ENCODE results near the gene GRB2.
A peak's percentile ranks its signal among the peaks of the same experiment; 100 is the strongest.
"Not testable (repeated sequence)": the region's sequence is repeated elsewhere in the genome, so short reads cannot be mapped to it uniquely, and the experiment has no call there.

The GRB2 gene

DNA sequence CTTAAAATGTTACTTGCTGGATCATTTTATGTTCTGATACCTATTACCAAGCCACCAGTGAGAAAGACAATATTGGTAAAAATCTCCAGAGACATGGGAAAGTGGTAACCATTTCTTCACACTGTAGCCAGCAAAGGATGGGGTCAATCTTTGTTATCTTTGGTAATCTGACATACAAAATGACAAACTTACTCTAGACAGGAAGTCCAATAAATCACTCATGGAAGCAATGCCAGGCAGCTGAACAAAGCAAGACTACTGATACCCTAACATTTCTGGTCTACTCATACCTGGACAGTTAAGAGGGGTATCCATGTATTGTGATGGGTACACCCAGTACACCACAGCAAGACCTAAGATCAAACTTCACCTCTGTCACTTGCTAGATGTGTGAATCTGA is 19.0 kb downstream of the GRB2 start:
- no peak for DNase-seq

DNA sequence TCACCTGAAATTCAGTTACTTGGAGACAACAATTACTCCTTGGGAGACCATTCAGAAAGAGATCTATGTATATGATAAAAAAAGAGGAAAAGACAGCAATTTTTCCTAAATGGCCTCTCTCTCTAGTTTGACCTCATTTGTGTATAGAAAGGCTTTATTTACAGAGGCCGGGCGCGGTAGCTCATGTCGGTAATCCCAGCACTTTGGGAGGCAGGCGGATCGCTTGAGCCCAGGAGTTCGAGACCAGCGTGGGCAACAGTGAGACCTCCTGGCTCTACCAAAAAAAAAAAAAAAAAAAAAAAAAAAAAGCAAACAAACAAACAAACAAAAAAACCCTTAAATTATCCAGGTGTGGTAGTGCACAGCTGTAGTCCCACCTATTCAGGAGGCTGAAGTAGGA is 20.7 kb downstream of the GRB2 start:
- no peak for DNase-seq

DNA sequence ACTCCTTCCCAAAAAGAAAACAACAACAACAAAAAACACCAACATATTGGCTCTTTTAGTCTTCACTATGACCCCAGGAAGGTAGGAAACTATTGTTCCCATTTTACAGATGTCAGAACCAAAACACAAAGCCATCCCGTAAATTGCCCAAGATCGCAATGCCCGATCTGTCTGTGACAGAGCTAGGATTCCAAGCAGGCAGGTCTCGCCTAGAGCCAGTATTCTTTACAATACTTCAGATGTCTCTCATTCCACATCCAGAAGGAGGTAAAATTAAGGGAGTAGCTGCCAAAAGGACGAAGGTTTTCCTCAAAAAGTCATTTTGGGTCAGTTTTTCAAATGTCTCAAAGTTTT is 21.7 kb downstream of the GRB2 start:
- no peak for DNase-seq

DNA sequence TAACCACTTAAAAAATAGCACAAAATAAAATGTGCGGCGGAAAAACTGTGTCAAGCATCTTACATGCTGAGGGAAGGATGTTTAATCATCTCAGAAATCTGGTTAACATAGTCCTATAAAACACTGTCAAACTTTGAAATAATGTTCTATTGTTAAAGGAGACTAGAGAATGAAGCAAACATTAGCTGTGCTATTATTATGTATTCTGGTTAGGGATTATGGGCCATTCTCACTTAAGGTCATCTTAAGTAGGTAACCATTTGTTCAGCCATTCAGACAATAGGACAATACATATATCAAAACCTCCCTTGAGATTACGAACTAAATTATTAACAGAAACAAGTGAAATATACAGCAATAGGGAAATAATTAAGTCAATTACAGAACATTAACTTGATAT is 24.7 kb downstream of the GRB2 start:
- no peak for DNase-seq

DNA sequence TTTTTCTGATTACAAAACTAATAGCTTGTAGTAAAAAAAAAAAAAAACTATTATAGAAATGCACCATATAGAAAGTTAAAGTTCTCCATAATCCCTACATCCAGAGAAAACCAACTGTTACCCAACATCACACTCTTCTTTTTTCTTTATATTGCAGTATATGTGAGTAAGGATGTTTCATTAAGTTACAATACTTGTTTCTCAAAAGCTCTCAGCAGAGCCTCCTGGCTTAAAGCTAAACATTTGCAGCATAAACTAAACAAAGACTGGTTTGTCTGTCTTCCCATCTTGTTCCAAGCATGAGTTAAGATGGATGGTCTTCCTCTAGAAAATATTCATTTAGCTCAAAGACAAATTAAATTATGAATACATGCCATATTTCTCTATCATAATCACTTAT is 25.2 kb downstream of the GRB2 start:
- no peak for DNase-seq

DNA sequence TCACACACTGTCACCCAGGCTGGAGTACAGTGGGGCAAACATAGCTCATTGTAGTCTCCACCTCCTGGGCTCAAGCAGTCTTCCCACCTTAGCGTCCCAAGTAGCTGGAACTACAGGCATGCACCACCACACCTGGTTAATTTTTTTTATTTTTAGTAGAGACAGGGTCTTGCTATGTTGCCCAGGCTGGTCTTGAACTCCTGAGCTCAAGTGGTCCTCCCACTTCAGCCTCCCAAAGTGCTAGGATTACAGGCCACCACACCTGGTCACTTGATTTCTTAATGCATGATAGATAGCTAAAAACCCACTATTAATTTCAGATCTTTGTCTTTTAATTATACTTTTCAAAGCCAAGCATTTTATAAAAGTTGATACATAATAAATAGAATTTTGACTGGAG is 26.1 kb downstream of the GRB2 start:
- not testable (repeated sequence) for DNase-seq

DNA sequence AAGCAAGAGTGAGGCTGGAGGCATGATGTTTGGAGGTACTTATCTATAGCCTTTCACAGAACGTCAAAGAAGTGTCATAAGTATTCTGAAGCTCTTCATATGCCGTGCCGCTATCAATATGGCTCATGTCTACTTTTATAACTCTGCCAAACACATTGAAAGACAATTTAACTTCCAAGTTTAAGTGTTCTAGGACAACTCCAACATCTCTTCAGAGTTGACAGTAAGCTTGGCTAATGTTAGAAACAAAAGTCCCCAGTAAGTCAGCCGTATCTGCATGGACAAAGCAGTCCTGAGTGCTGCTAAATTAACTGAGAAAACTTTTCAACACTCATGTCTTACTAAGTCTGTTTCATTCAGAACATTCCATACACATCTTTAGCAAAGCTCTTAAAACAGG is 32.2 kb downstream of the GRB2 start:
- DNase-seq, result no peak

DNA sequence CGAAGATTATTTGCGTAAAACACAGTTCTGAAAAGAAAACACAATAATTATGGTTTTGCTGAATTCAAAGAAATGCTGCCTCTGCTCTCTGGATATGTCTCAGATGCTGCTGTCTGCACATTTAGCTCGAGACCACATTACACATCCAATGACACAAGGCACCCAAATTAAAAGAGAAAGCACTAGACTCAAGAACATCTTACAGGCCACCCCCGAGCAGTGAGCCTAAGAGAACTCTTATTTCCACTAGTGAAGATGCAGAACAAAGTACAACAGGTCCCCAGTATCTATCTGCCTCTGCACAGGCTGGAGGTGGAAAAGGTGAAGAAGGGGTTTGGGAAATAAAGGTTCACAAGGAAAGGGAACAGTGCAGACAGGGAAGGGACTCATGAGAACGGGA is 33.5 kb downstream of the GRB2 start:
- DNase-seq, result peak in 1 of 4 experiments; percentile 15

DNA sequence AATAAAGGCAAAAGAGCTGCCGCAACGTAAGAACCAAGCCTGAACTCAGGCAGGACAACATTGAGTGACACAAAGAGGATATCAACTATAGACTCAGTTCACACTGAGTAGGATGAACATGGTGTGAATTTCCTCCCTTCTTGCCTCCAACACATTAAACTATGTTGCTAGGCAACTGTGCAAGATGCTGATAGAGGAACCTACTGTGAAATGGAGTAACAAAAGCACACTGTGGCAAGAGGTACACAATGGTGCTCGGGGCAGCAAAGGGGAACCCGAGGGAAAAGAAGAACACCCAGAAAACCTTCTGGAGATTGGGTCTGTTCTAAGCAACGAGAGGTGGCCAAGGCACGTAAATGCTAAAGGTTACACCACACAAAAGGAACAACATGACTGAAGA is 34.1 kb downstream of the GRB2 start:
- peak; percentile 62 to 92 (median 82) for DNase-seq

DNA sequence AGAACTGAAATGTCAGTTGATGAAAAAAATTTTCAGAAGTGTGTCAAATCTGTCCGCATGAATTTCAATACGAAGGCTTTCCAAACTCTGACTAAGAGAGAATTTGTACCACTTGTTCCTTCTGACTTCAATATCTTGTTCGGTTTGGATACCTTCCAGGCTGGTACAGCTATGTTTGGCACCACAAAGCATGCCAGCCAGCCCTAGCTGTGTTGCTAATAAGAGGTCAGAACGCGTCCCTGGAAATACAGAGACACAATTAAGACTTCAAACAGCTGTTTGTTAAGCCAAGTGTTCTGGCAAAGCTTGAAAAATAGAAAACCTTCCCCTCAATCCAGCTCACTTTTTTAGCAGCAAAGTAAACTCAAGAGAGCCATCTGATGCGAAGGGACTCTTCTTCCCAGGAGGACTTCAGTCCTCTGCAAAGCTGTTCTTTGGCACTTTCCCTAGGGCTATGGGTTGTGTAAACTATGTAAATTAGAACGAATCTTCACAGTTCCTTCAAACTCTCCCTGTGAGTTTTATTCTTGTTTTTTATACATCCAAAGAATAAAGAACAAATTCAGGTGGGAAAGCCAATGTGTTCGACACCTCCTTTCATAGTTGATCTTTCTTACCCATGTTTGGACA is 35.1 kb downstream of the GRB2 start:
- DNase-seq, result no peak

DNA sequence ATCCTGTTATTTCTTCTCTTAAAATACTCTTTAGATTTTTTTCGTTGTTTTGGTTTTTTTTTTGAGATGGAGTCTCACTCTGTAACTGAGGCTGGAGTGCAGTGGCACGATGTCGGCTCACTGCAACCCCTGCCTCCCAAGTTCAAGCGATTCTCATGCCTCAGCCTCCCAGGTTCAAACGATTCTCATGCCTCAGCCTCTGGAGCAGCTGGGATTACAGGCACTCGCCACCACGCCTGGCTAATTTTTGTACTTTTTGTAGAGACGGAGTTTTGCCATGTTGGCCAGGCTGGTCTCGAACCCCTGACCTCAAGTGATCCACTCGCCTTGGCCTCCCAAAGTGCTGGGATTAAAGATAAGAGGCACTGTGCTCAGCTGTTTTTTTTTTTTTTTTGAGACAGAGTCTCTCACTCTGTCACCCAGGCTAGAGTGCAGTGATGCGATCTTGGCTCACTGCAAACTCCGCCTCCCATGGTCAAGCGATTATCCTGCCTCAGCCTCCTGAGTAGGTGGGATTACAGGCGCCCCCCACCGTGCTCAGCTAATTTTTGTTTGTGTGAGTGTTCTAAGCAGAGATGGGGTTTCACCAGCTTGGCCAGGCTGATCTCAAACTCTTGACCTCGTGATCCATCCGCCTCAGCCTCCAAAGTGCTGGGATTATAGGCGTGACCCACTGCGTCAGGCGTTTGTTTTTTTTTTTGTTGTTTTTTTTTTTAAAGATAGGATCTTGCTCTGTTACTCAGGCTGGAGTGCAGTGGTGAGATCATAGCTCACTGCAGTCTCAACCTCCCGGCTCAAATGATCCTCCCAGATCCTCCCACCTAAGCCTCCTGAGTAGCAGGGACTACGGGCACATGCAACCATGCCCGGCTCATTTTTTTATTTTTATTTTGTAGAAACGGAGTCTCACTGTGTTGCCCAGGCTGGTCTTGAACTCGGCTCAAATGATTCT is 37.4 kb downstream of the GRB2 start:
- peak in 2 of 4 experiments; percentile 26 to 31 for DNase-seq

DNA sequence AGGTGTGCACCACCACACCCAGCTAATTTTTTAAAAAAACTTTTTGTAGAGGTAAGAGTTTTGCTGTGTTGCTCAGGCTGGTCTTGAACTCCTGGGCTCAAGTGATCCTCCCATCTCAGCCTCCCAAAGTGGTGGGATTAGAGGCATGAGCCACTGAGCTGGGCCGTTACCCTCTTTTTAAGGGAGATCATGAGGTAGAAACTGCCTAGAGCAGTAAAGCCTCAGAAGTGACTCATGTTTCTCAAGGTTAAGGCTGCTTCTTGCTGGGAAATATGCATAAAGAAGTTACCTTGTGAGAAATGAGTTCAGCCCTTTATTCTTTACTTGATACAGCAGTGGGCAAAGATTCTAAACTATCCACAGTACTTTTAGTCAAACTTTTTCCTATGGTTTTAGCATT is 38.2 kb downstream of the GRB2 start:
- peak in 1 of 4 experiments; percentile 31 for DNase-seq

DNA sequence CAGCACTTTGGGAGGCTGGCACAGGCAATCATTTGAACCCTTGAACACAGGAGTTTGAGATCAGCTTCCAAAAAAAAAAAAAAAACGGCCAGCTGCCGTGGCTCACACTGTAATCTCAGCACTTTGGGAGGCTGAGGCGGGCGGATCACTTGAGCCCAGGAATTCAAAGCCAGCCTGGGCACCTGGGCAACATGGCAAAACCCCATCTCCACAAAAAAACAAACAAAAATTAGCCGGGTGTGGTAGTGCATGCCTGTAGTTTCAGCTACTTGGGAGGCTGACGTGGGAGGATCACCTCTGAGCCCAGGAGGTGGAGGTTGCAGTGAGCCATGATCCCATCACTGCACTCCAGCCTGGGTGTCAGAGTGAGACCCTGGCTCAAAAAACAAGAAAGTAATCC is 39.0 kb downstream of the GRB2 start:
- DNase-seq, result no peak

DNA sequence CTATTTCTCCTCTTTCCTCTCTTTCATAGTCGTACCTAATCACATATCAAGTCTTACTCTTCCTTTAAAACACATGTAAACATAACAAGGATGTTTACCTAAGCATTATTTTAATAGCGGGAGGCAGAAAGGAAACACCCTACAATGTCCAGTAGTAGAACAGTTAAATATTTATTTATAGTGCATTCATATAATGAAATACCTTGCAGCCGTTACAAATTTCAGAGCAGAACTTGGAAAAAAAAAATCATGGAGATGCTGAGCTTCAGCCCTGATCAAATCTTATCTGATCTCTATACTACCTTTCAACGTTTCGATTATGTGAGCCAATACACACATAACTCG is 39.6 kb downstream of the GRB2 start:
- DNase-seq, result no peak

DNA sequence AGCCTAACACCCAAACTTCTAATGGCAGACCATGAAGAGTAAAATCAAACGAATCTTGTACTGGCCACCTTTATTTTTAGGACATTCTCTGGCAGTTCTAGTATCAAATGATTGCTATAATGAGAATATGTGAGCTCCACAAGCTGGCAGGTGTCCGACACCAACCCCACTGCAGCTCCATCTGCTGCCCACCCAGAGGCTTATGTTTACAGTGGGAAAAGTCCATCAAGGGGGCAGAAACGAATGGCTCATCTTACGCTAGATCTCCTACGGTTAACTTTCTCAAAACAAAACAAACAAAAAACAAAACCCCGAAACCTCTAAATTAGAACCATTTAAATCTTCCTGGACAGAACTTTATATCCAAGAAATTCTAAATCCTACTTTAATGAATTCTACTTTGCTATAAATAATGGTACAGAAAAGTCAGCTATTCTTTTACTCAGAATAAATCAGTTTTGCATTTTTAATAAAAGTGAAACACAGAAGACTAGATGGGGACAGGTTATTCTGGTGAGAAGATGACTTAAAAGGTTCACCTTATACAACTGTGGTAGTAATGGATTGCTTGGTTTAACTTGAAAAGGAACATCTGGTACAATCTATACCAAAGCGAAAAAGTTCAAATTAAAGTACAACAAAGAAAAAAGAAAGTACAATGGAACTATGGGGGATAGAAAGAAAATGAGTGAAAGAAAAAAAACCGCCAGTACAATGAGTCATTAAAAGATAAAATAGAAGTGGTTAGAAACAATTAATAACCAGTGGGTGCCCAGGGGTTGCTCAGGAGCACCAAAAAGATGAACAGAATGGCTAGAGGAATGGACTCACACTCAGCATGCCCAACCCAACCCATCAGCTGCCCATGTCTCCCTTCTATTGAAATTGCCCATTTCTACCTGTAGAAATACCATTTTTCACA is 40.2 kb downstream of the GRB2 start:
- no peak for DNase-seq

DNA sequence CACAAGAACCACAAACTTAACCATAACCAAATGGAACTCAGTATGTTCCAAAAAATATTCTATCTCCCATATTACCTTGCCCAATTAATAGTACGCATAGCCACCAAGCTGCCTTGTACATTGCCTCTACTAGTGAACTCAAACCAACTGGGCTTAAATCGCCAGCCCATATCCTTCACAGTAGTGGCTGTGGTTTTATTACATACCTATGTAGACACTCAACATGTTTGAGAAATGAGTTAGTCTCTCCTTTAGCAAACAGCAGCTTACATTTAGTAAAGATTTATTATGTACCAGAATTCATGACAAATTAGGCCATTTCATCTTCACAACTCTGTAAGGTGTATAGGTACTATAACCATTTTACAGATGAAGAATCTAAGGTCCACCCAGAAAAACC is 41.4 kb downstream of the GRB2 start:
- DNase-seq, result no peak

DNA sequence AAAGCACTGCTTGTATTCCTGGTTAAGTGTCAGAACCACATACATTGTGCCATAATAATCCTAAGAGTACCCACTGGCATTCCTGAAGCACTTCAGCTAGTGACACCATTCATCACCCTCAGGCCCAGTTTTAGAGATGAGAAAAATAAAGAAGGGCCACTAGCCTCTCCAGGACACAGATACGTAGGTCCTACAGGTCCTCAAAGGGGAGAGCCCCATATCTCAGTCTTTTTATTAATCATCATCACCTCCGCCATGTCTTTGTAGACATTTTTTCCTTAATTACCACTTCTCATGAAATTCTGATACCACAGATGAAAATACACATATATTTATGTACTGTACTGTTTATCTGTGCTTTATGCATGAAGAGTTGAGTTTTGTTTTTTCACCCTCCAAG is 43.5 kb downstream of the GRB2 start:
- DNase-seq, result no peak

DNA sequence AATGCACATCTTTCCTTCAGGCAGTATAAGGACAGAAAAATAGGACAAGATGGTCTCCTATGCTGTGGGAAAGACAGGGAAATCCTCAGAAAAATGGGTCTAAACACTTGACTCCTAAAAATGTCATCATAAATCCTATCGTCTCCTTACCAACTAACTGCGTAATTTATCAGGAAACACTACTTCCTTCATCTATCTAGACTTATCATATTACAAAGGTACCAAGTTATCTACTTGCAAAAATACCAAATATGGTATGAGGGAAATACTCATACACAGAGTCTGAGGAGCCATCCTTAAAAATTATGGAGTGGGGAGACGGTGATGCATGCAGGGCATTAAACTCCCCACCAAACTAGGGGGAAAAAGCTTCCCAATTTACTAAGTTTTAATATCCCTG is 44.1 kb downstream of the GRB2 start:
- DNase-seq, result no peak

DNA sequence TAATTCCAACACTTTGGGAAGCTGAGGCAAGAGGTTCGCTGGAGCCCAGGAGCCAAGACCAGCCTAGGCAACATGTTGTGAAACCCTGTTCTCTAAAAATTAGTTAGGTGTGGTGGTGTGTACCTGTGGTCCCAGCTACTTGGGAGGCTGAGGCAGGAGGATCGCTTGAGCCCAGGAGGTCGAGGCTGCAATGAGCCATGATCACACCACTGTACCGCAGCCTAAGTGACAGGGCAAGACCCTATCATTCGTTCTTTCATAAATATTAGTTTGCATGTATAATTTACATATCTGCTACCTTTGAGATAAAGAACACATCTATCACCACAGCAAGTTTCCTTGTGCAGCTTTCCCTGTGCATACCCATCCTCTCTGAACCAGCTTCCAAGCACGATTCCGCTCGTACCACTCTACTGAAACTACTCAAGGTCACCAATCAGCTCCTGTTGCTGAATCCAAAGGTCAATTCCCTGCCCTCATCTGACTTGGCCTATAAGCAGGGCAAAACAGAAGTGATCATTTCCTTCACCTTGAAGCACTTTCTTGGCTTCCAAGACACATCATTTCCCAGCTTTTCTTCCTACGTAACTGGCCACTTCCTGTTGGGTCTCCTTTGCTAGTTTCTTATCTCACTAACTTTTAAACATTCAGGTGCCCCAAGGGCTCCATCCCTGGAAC is 49.1 kb downstream of the GRB2 start:
- DNase-seq, result peak; percentile 16 to 50 (median 36)

DNA sequence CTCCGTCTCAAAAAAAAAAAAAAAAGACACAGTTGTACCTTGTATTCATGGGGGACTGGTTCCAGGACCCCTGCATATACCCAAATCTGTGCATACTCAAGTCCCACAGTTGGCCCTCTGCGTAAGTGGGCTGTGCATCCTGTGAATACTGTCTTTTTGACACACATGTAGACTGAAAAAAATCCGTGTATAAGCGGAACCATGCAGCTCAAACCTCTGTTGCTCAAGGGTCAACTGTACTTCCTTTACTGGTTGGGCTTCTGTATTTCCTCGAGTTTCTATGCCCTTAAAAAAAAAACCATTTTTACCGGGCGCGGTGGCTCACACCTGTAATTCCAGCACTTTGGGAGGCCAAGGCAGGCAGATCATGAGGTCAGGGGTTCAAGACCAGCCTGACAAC is 52.3 kb downstream of the GRB2 start:
- no peak for DNase-seq

DNA sequence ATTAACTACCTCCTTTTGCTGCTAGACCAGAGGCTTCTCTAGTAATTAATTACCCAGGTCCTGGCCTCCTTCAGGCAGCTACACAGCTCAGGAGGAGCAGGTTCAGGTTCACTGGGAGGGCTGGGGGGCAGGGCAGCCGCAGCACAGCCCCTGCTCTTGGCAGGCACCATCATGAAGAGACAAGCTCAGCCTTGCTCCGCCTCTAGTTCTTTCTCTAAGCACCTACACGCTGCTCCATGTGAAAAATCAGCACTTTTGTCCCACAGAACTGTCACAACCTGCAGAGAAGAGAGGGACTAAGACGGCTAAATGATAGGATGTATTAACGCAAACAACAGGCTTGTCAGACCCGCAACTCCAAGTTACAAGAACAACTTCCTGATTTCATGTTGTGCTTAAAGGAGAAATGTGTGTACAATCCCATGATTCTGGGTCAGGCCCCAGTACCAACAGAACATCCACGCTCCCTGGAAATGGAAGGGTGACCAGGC is 53.4 kb downstream of the GRB2 start:
- DNase-seq, result peak; percentile 55 to 79 (median 64)

DNA sequence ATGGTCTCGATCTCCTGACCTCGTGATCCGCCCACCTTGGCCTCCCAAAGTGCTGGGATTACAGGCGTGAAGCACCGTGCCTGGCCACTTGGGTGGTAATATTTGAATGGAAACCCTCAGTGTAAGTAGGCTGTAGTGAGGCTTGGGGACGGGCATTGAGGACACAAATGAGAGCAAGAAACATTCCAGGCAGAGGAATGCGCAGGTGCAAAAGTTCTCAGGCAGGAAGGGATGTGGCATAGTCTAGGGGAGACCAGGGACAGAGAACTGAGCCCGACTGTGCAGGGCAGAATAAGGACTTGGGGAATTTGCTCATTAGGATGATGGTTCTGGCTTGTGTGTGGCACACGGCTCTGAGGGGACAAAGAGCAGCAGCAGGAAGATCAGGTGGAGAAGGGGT is 54.8 kb downstream of the GRB2 start:
- DNase-seq, result no peak

DNA sequence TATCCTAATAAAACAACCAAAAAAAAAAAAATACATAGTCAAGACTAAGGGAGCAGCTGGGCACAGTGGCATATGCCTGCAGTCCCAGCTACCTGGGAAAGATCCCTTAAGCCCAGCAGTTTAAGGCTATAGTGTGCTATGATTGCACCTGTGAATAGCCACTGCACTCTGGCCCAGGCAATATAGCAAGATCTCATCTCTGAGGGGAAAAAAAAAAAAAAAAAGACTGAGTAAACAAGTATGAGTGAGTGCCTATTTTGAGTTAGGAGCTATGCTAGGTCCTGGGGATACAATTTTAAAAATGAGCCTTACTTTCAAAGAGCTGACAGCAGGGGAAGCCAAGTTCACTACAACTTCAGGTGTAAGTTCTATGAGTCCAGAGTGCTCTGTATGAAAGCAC is 55.4 kb downstream of the GRB2 start:
- DNase-seq, result no peak

All from suppressor macrophage (primary cell).